H9 (cell line): Measurements from ENCODE around the gene RFX1. TPM values are rescaled to one million over a fixed set of nuclear protein-coding genes. Genes with fewer than 3 reads are reported as not detected.

ENCODE experiments used
- DNase-seq: peaks from one replicate; pipeline ENCODE4 v3.0.0-alpha.2; 2017
- H2AFZ ChIP-seq: one replicate; pipeline ENCODE4 v1.6.1; 2013; ENCODE audit warnings: mild to moderate bottlenecking, low read length, control low read depth, moderate library complexity
- H2AK5ac ChIP-seq: 2 replicates; pipeline ENCODE4 v1.6.1; 2013; ENCODE audit warnings: low read length, control low read depth, mixed read lengths; ENCODE audit not compliant: insufficient read length
- H2BK120ac ChIP-seq: one replicate; pipeline ENCODE4 v1.6.1; 2013; ENCODE audit warnings: low read depth, mild to moderate bottlenecking, low read length, control low read depth, inconsistent platforms; ENCODE audit not compliant: poor library complexity, severe bottlenecking
- H2BK12ac ChIP-seq: 2 replicates; pipeline ENCODE4 v1.6.1; 2013; ENCODE audit warnings: low read length, control low read depth, mixed read lengths, low read depth; ENCODE audit not compliant: insufficient read length
- H2BK15ac ChIP-seq: 2 replicates; pipeline ENCODE4 v1.6.1; 2013; ENCODE audit warnings: low read depth, low read length, control low read depth
- H2BK20ac ChIP-seq: one replicate; pipeline ENCODE4 v1.6.1; 2013; ENCODE audit warnings: low read depth, mild to moderate bottlenecking, low read length, control low read depth, inconsistent platforms; ENCODE audit not compliant: poor library complexity, severe bottlenecking
- H2BK5ac ChIP-seq: 2 replicates; pipeline ENCODE4 v1.6.1; 2013; ENCODE audit warnings: low read length, control low read depth, mixed read lengths; ENCODE audit not compliant: insufficient read length
- H3K14ac ChIP-seq: 2 replicates; pipeline ENCODE4 v1.6.1; 2013; ENCODE audit warnings: low read length, control low read depth; ENCODE audit not compliant: insufficient read depth
- H3K18ac ChIP-seq: 2 replicates; pipeline ENCODE4 v1.6.1; 2013; ENCODE audit warnings: low read depth, mild to moderate bottlenecking, mixed read lengths, low read length, control low read depth; ENCODE audit not compliant: insufficient read length
- H3K23ac ChIP-seq: 2 replicates; pipeline ENCODE4 v1.6.1; 2013; ENCODE audit warnings: low read length, control low read depth, mixed read lengths, low read depth; ENCODE audit not compliant: insufficient read length
- H3K23me2 ChIP-seq: 2 replicates; pipeline ENCODE4 v1.6.1; 2013; ENCODE audit warnings: low read depth, mild to moderate bottlenecking, mixed read lengths, low read length, control low read depth; ENCODE audit not compliant: insufficient read length, poor library complexity, severe bottlenecking
- H3K27ac ChIP-seq: 2 replicates; pipeline ENCODE4 v1.5.1; 2013; ENCODE audit warnings: low read length, control low read depth, mixed read lengths, low read depth; ENCODE audit not compliant: insufficient read length
- H3K27me3 ChIP-seq: 2 replicates; pipeline ENCODE4 v1.6.1; 2013; ENCODE audit warnings: low read length, control low read depth, inconsistent platforms; ENCODE audit not compliant: insufficient read depth
- H3K4ac ChIP-seq: 2 replicates; pipeline ENCODE4 v1.6.1; 2013; ENCODE audit warnings: low read depth, mild to moderate bottlenecking, control low read depth, inconsistent platforms, low read length, moderate library complexity
- H3K4me1 ChIP-seq: 2 replicates; pipeline ENCODE4 v1.6.1; 2013; ENCODE audit warnings: low read length, control low read depth, inconsistent platforms; ENCODE audit not compliant: insufficient read depth
- H3K4me2 ChIP-seq: 2 replicates; pipeline ENCODE4 v1.6.1; 2013; ENCODE audit warnings: low read length, control low read depth, mixed read lengths; ENCODE audit not compliant: insufficient read length, insufficient read depth
- H3K56ac ChIP-seq: 2 replicates; pipeline ENCODE4 v1.6.1; 2013; ENCODE audit warnings: low read depth, mild to moderate bottlenecking, mixed read lengths, low read length, control low read depth; ENCODE audit not compliant: insufficient read length
- H3K79me1 ChIP-seq: 2 replicates; pipeline ENCODE4 v1.6.1; 2013; ENCODE audit warnings: low read depth, mild to moderate bottlenecking, moderate library complexity, low read length, control low read depth, inconsistent platforms; ENCODE audit not compliant: insufficient read depth, poor library complexity, severe bottlenecking
- H3K79me2 ChIP-seq: 2 replicates; pipeline ENCODE4 v1.6.1; 2013; ENCODE audit warnings: low read length, control low read depth, inconsistent platforms; ENCODE audit not compliant: insufficient read depth
- H3K9ac ChIP-seq: 2 replicates; pipeline ENCODE4 v1.6.1; 2013; ENCODE audit warnings: low read length, control low read depth, mixed read lengths; ENCODE audit not compliant: insufficient read length; ENCODE audit errors: extremely low read depth
- H3K9me3 ChIP-seq: one replicate; pipeline ENCODE4 v1.6.1; 2013; ENCODE audit warnings: low read depth, low read length, inconsistent platforms; ENCODE audit not compliant: control insufficient read depth
- H3T11ph ChIP-seq: one replicate; pipeline ENCODE4 v1.6.1; 2013; ENCODE audit warnings: mild to moderate bottlenecking, low read length, control low read depth, inconsistent platforms
- H4K20me1 ChIP-seq: one replicate; pipeline ENCODE4 v1.6.1; 2013; ENCODE audit not compliant: control insufficient read depth, insufficient read length, insufficient read depth
- H4K5ac ChIP-seq: 2 replicates; pipeline ENCODE4 v1.6.1; 2013; ENCODE audit warnings: low read depth, mild to moderate bottlenecking, mixed read lengths, low read length, control low read depth; ENCODE audit not compliant: insufficient read length
- H4K8ac ChIP-seq: replicated peaks from 2 replicates; pipeline ENCODE4 v1.6.1; 2013; ENCODE audit warnings: low read length, control low read depth, mixed read lengths, low read depth; ENCODE audit not compliant: insufficient read length
- H4K91ac ChIP-seq: 2 replicates; pipeline ENCODE4 v1.6.1; 2013; ENCODE audit warnings: low read depth, mild to moderate bottlenecking, moderate library complexity, mixed read lengths, low read length, control low read depth; ENCODE audit not compliant: insufficient read length
- H3K27ac Mint-ChIP-seq, 3 experiments: 2 replicates in 2 of 3; 3 replicates in 1 of 3; pipeline ENCODE4 v1.8.0; 2020 to 2021; ENCODE audit warnings: mixed read lengths in 3 of 3, mild to moderate bottlenecking in 1 of 3, moderate library complexity in 1 of 3
- H3K27me3 Mint-ChIP-seq: 2 replicates; pipeline ENCODE4 v1.8.0; 2021; ENCODE audit warnings: low read depth, mild to moderate bottlenecking, moderate library complexity, mixed read lengths
- H3K36me3 Mint-ChIP-seq, 3 experiments: 2 replicates in 2 of 3; 3 replicates in 1 of 3; pipeline ENCODE4 v1.8.0; 2020 to 2021; ENCODE audit warnings: low read depth in 3 of 3, mixed read lengths in 3 of 3; ENCODE audit not compliant: insufficient read depth in 1 of 3
- H3K4me1 Mint-ChIP-seq, 2 experiments: 2 replicates each; pipeline ENCODE4 v1.8.0; 2020; ENCODE audit warnings: mixed read lengths in 2 of 2
- H3K4me3 Mint-ChIP-seq, 2 experiments: 2 replicates in 1 of 2; 3 replicates in 1 of 2; pipeline ENCODE4 v1.8.0; 2020 to 2021; ENCODE audit warnings: mild to moderate bottlenecking in 2 of 2, mixed read lengths in 2 of 2, moderate library complexity in 1 of 2
- H3K9me3 Mint-ChIP-seq, 2 experiments: 2 replicates in 1 of 2; 3 replicates in 1 of 2; pipeline ENCODE4 v1.8.0; 2020; ENCODE audit warnings: mild to moderate bottlenecking in 2 of 2, mixed read lengths in 2 of 2, moderate library complexity in 1 of 2
- WGBS: extraction: QIAGEN DNeasy Blood & Tissue Kit; methylation state at CpG from one replicate; pipeline ENCODE4 v1.1.7; 2013; ENCODE audit warnings: missing lambda C conversion rate, low lambda C conversion rate, mixed read lengths; ENCODE audit not compliant: insufficient read length; ENCODE audit errors: extremely low coverage; 5-methylcytosine and 5-hydroxymethylcytosine counted together
- total RNA-seq: library from RNA; stranded (reverse); gene quantifications from 2 replicates; pipeline ENCODE4 v1.2.1, GENCODE V29; 2021
- TF ChIP-seq, protein P1 (sequence below): fragments of 200-600 bp; sonication (generic); conservative IDR thresholded peaks from 3 replicates; pipeline ENCODE4 v1.8.0; 2021; ENCODE audit warnings: antibody characterized with exemption, mild to moderate bottlenecking

RFX1 gene
- total RNA-seq, 1 experiment from 2014 or later = 21.4 TPM

DNA sequence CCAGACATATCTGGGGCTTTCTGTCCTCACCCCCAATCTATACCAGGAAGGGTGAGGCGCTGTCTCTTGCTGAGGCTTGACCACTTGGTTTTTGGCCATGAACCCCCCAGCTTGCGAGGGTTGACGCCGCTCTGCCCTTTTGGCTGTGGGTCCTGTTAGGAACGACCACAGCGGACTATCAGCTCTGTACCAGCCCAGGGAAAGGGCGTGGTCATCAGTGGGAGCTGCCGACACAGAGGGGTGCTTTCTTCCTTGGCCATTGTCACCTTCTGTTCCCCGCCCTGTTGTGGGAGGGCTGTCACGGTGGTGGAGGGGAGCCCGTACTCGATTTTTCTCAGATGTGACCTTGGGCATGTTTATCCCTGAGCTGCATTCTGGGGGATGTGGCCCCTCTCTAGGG, 48.1 kb downstream of the RFX1 start:
- H4K5ac ChIP-seq = no peak overlapping the region
- H3K14ac ChIP-seq = no peak overlapping the region
- no peak overlapping the region for H2AK5ac ChIP-seq
- no peak overlapping the region for H3K4ac ChIP-seq
- no peak overlapping the region for H3K56ac ChIP-seq
- TF ChIP-seq, protein P1, sequence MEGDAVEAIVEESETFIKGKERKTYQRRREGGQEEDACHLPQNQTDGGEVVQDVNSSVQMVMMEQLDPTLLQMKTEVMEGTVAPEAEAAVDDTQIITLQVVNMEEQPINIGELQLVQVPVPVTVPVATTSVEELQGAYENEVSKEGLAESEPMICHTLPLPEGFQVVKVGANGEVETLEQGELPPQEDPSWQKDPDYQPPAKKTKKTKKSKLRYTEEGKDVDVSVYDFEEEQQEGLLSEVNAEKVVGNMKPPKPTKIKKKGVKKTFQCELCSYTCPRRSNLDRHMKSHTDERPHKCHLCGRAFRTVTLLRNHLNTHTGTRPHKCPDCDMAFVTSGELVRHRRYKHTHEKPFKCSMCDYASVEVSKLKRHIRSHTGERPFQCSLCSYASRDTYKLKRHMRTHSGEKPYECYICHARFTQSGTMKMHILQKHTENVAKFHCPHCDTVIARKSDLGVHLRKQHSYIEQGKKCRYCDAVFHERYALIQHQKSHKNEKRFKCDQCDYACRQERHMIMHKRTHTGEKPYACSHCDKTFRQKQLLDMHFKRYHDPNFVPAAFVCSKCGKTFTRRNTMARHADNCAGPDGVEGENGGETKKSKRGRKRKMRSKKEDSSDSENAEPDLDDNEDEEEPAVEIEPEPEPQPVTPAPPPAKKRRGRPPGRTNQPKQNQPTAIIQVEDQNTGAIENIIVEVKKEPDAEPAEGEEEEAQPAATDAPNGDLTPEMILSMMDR = no peak
- H3K4me1 ChIP-seq = no peaks in the 10 kb centered on the region
- H3K36me3 Mint-ChIP-seq = peaks cover 22 to 60% (median 60%) of the 10 kb centered on the region in 3 experiments; a peak in 6 of 7 replicates
- no peaks in the 10 kb centered on the region for H3K9me3 ChIP-seq
- H3K23ac ChIP-seq = no peak overlapping the region
- H3K18ac ChIP-seq = no peak overlapping the region
- no peaks in the 10 kb centered on the region for H3K9me3 Mint-ChIP-seq
- H2BK12ac ChIP-seq = no peak overlapping the region
- peaks cover 6% of the 10 kb centered on the region; the same call in 1 of the 2 replicates for H3K79me2 ChIP-seq
- H2BK15ac ChIP-seq = no peak overlapping the region
- H4K8ac ChIP-seq = no peak overlapping the region
- no peak overlapping the region for H2BK20ac ChIP-seq
- H3K9ac ChIP-seq = no peak overlapping the region
- no peak overlapping the region for H2BK120ac ChIP-seq
- no peaks in the 10 kb centered on the region for H3K27me3 ChIP-seq
- DNase-seq = no peak
- no CpG with 5 or more reads among the region's 12 CpGs for WGBS
- peak overlapping the region in 2 of 3 experiments; percentile 61 to 80; a peak in 4 of 7 replicates for H3K27ac Mint-ChIP-seq
- H3T11ph ChIP-seq = no peak overlapping the region
- peaks cover 8% of the 10 kb centered on the region for H3K79me1 ChIP-seq
- H3K27ac ChIP-seq = no peak overlapping the region
- no peak overlapping the region for H4K91ac ChIP-seq
- peaks cover 6% of the 10 kb centered on the region for H3K23me2 ChIP-seq
- H2BK5ac ChIP-seq = no peak overlapping the region
- no peaks in the 10 kb centered on the region for H3K27me3 Mint-ChIP-seq
- peaks cover 12 to 13% of the 10 kb centered on the region in 2 experiments for H3K4me1 Mint-ChIP-seq
- H4K20me1 ChIP-seq = no peaks in the 10 kb centered on the region
- no peak overlapping the region for H3K4me3 Mint-ChIP-seq
- H2AFZ ChIP-seq = no peak overlapping the region
- H3K4me2 ChIP-seq = no peak overlapping the region
